Urothelium cell line (cell line): ENCODE data around the gene PRADC1.
A peak's percentile ranks its signal among the peaks of the same experiment; 100 is the strongest.

Source experiments
- DNase-seq: peaks from one replicate; pipeline ENCODE4 v3.0.0; 2011; ENCODE audit warnings: low spot score, mixed read lengths
- FAIRE-seq: peaks from 2 replicates; lab custom pipeline; 2011; peaks lifted over from hg19 to GRCh38; lab: Jason Lieb, UNC

PRADC1 gene

GRCh38 chr2:73259276-73259675, 26.2 kb upstream of the PRADC1 start:
- FAIRE-seq (no peak), DNase-seq (no peak)

- FAIRE-seq (no peak), DNase-seq (no peak)
These were observed 25.8 kb upstream of the PRADC1 start for GRCh38 chr2:73258913-73259215.

GRCh38 chr2:73258186-73258912, 25.3 kb upstream of the PRADC1 start:
- FAIRE-seq (no peak), DNase-seq (no peak)

GRCh38 chr2:73257425-73258125, 24.5 kb upstream of the PRADC1 start:
- no peak for FAIRE-seq
- DNase-seq, result no peak

GRCh38 chr2:73257021-73257420, 24.0 kb upstream of the PRADC1 start:
- no peak for FAIRE-seq

GRCh38 chr2:73256618-73256922, 23.5 kb upstream of the PRADC1 start:
- FAIRE-seq (peak; percentile 76), DNase-seq (no peak)

More at GRCh38 chr2:73257021-73257420, 24.0 kb upstream of the PRADC1 start:
- DNase-seq, result no peak

GRCh38 chr2:73255907-73256617, 23.0 kb upstream of the PRADC1 start:
- peak; percentile 17 for FAIRE-seq

GRCh38 chr2:73255007-73255644, 22.1 kb upstream of the PRADC1 start:
- DNase-seq (no peak), FAIRE-seq (no peak)

More at GRCh38 chr2:73255907-73256617, 23.0 kb upstream of the PRADC1 start:
- DNase-seq, result no peak

- DNase-seq (no peak), FAIRE-seq (peak; percentile 40)
These were observed 21.4 kb upstream of the PRADC1 start for GRCh38 chr2:73254343-73255006.

GRCh38 chr2:73253901-73254300, 20.9 kb upstream of the PRADC1 start:
- FAIRE-seq, result no peak
- DNase-seq, result no peak

- FAIRE-seq (no peak), DNase-seq (no peak)
These were observed 20.4 kb upstream of the PRADC1 start for GRCh38 chr2:73253400-73253799.

GRCh38 chr2:73252238-73253027, 19.4 kb upstream of the PRADC1 start:
- DNase-seq (no peak), FAIRE-seq (no peak)

- no peak for FAIRE-seq
- DNase-seq, result no peak
These were observed 18.1 kb upstream of the PRADC1 start for GRCh38 chr2:73250872-73251846.

- DNase-seq (no peak), FAIRE-seq (no peak)
These were observed 16.6 kb upstream of the PRADC1 start for GRCh38 chr2:73249636-73250035.

- FAIRE-seq (no peak), DNase-seq (no peak)
These were observed 13.8 kb upstream of the PRADC1 start for GRCh38 chr2:73246850-73247249.

GRCh38 chr2:73244580-73244979, 11.5 kb upstream of the PRADC1 start:
- DNase-seq (no peak), FAIRE-seq (no peak)

GRCh38 chr2:73243884-73244570, 11.0 kb upstream of the PRADC1 start:
- FAIRE-seq (peak; percentile 40), DNase-seq (no peak)

GRCh38 chr2:73239776-73240175, 6.7 kb upstream of the PRADC1 start:
- DNase-seq, result no peak
- no peak for FAIRE-seq

GRCh38 chr2:73238976-73239375, 5.9 kb upstream of the PRADC1 start:
- no peak for FAIRE-seq
- DNase-seq, result no peak
